NCI-H510A (cell line): ENCODE data around the gene KCNQ1.

Experiments
- DNase-seq: peaks from one replicate; lab custom pipeline; 2025; lab: John Stamatoyannopoulos, UW

Gene KCNQ1

GRCh38 chr11:2747248-2748027 is 302.6 kb downstream of the KCNQ1 start:
- DNase-seq: no peak

- DNase-seq: no peak
Observed at GRCh38 chr11:2748061-2748813, 303.4 kb downstream of the KCNQ1 start.

- DNase-seq: no peak
Observed at GRCh38 chr11:2748814-2749554, 304.2 kb downstream of the KCNQ1 start.

GRCh38 chr11:2750101-2750681 is 305.4 kb downstream of the KCNQ1 start:
- DNase-seq: no peak

GRCh38 chr11:2750682-2751522 is 306.1 kb downstream of the KCNQ1 start:
- no peak for DNase-seq

- DNase-seq: no peak
Observed at GRCh38 chr11:2751523-2752203, 306.9 kb downstream of the KCNQ1 start.

GRCh38 chr11:2752204-2752770 is 307.5 kb downstream of the KCNQ1 start:
- DNase-seq: no peak

GRCh38 chr11:2752923-2753322 is 308.1 kb downstream of the KCNQ1 start:
- no peak for DNase-seq

GRCh38 chr11:2754008-2754407 is 309.2 kb downstream of the KCNQ1 start:
- DNase-seq: no peak

- DNase-seq: no peak
Observed at GRCh38 chr11:2755071-2755470, 310.3 kb downstream of the KCNQ1 start.

GRCh38 chr11:2758751-2759150 is 313.9 kb downstream of the KCNQ1 start:
- no peak for DNase-seq

GRCh38 chr11:2759228-2760195 is 314.7 kb downstream of the KCNQ1 start:
- no peak for DNase-seq

- no peak for DNase-seq
Observed at GRCh38 chr11:2760196-2760871, 315.5 kb downstream of the KCNQ1 start.

- DNase-seq: no peak
Observed at GRCh38 chr11:2761131-2762030, 316.6 kb downstream of the KCNQ1 start.

- DNase-seq: no peak
Observed at GRCh38 chr11:2762031-2762380, 317.2 kb downstream of the KCNQ1 start.

GRCh38 chr11:2762451-2762850 is 317.6 kb downstream of the KCNQ1 start:
- no peak for DNase-seq

- DNase-seq: no peak
Observed at GRCh38 chr11:2763984-2764383, 319.2 kb downstream of the KCNQ1 start.

GRCh38 chr11:2765491-2765890 is 320.7 kb downstream of the KCNQ1 start:
- DNase-seq: no peak
